AG04449 (cell line): ENCODE data around the gene DHX9.

Source experiments
- CTCF ChIA-PET: fragments of 350-600 bp; formaldehyde crosslinking; extraction: SDS; loops from one replicate; lab custom pipeline; 2021; ENCODE audit warnings: antibody characterized with exemption; lab: Yijun Ruan, JAX
- POLR2A ChIA-PET: fragments of 400-600, 350-600 bp; formaldehyde crosslinking; extraction: SDS; loops from one replicate; lab custom pipeline; 2020; ENCODE audit warnings: antibody characterized with exemption, inconsistent platforms; lab: Yijun Ruan, JAX
- DNase-seq: peaks from one replicate; pipeline ENCODE4 v3.0.0-alpha.2; 2010; ENCODE audit warnings: low read depth, low spot score
- H3K4me3 ChIP-seq: 2 replicates; pipeline ENCODE4 v1.5.1; 2011; ENCODE audit warnings: low read depth, mild to moderate bottlenecking, control low read depth, low read length
- TF ChIP-seq, protein P1 (sequence below): IDR thresholded peaks from one replicate; pipeline ENCODE4 v1.5.1; 2011; ENCODE audit warnings: mild to moderate bottlenecking, moderate library complexity, low read length, control low read depth, inconsistent platforms; ENCODE audit not compliant: insufficient read depth; ENCODE audit errors: missing control alignments

The DHX9 gene

DNA sequence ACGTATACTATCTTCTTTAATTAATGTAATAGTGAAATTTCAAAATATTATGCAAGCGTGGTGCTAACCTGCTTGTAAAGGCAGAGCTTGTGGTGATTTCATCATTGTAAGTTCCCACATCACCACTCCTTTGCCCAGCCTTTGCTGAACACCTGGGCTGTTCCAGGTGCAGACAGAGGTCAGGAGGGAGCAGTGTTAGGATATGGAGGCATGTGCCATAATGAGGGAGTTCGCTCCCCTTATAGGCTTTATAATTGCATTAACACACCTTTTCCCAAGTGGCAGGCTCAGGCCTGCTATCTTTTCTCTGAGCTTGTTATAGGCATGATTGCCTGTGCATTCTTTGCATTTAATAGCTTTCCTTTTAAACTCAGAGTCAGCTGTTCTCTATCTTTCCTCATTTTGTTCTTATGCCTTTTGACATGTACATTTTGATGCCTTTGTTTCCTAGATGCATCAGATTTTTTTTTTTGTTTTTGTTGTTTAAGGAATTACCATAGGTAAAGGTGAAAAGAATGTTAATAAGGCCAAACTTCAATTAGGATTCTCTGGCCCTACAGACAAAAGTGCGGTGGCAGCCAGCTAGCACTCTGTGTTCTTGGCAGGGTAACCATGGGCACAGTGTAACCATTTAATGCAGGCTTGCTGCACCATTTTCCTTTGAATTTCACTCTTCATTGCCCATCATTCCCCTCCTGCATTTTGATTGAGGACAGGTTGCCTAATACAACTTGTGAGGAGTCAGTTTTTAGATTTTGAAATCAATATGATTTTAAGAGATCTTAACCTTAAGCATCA, 36.9 kb upstream of the DHX9 start:
- no peak for DNase-seq
- no peak overlapping the region for H3K4me3 ChIP-seq
- TF ChIP-seq, protein P1, sequence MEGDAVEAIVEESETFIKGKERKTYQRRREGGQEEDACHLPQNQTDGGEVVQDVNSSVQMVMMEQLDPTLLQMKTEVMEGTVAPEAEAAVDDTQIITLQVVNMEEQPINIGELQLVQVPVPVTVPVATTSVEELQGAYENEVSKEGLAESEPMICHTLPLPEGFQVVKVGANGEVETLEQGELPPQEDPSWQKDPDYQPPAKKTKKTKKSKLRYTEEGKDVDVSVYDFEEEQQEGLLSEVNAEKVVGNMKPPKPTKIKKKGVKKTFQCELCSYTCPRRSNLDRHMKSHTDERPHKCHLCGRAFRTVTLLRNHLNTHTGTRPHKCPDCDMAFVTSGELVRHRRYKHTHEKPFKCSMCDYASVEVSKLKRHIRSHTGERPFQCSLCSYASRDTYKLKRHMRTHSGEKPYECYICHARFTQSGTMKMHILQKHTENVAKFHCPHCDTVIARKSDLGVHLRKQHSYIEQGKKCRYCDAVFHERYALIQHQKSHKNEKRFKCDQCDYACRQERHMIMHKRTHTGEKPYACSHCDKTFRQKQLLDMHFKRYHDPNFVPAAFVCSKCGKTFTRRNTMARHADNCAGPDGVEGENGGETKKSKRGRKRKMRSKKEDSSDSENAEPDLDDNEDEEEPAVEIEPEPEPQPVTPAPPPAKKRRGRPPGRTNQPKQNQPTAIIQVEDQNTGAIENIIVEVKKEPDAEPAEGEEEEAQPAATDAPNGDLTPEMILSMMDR, result no peak
- ChIA-PET POLR2A (no interaction called here), CTCF (interaction anchor here (1.0 to 1.5 kb wide), 2 partner anchors 14 to 16 kb away, joined by 4 read pairs; no protein-coding TSS in a partner anchor)

DNA sequence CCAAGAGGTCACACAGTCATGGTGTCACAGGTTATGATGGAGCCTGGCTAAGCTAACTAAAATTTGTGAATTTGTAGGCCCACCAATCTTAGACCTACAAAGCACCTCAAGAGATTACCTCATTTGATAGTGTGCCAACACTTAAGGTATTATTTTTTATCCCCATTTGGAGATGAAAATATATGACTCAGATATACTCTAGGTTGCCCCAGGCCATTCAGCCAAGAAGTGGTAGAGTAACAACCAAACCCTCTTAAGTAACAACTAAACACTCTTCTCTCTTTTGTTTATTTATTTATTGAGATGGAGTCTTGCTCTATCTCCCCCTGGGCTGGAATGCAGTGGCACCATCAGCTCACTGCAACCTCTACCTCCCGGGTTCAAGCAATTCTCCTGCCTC, 35.3 kb upstream of the DHX9 start:
- no peak overlapping the region for H3K4me3 ChIP-seq
- ChIA-PET CTCF (no interaction called here), POLR2A (no interaction called here)
- DNase-seq, result no peak
- TF ChIP-seq, protein P1, result no peak

DNA sequence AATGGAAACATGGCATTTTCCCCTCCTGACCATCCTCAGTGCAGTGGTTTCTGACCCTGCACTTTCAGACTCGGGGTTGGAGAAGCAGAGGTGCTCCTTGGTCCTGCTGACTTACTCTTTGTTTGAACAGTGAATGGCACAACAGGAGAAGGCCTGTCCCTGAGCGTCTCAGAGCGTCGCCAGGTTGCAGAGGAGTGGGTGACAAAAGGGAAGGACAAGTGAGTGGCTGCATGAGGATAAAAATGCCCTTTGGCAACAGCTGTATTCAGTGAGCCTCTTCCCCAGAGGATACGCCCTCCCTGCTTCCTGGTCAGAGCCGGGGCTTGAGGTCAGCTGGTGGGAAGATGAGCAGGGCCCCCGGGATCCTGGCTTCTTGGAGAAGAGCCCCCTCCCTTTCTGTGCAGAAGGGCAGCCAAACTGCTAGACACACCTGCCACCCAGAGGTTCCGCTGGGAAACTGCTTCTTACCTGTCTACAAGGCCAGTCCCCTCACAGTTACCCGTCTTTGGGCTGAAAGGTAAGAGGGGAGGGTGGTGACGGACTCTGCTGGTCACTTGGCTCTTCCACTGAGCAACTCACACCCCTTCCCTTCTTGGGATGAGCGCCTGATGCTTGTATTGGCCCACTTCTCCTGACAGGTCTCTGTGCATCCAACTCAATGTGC, 33.0 kb upstream of the DHX9 start:
- no peak overlapping the region for H3K4me3 ChIP-seq
- ChIA-PET POLR2A (no interaction called here), CTCF (no interaction called here)
- TF ChIP-seq, protein P1, result no peak
- DNase-seq, result no peak

DNA sequence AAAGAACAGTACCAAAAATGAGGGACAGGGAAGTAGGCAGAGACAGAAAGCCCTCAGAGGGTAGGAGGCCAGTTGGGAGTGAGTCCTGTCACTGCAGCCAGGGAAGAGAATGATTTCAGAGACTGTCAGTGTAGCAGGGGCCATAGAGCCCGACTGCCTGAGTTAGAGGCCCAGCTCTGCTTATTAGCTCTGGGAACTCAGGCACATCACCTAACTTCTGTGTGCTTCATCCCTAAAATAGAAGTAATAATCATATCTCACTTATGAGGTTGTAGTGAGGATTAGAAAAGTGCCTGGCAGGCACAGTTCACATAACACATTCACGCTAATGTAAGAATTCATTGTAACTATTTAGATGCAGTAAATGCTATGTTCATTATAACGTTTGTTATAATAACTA, 31.2 kb upstream of the DHX9 start:
- TF ChIP-seq, protein P1, result no peak
- no peak for DNase-seq
- ChIA-PET CTCF (interaction anchor here (1.1 kb wide), 1 partner anchor 19 kb away, joined by 3 read pairs; no protein-coding TSS in a partner anchor), POLR2A (no interaction called here)
- no peak overlapping the region for H3K4me3 ChIP-seq

DNA sequence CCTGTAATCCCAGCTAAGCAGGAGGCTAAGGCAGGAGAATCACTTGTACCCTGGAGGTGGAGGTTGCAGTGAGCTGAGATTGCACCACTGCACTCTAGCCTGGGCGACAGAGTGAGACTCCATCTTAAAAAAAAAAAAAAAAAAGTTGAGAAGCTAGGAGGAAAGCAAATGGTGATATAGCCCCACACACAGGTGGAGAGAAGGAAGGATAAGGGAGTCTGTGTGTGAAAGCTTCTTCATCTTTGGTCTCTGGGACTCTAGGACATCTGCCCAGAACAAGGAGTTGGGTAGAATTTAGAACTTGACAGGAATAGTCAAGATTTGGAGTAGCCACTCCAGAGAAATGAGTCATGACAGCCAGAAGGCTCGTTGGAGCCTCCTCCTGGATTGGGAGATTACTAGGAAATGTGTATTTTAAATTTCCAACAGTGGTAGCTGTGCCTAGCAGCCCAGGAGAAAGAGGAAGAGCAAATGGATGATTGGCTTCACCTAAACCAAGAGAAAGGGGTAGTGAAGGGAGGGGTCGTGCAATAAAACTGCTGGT, 29.7 kb upstream of the DHX9 start:
- no peak overlapping the region for H3K4me3 ChIP-seq
- POLR2A ChIA-PET, result no interaction called here
- CTCF ChIA-PET, result interaction anchor here (0.6 to 1.0 kb wide), 2 partner anchors 9 to 214 kb away, joined by 3 read pairs; no protein-coding TSS in a partner anchor
- TF ChIP-seq, protein P1, result no peak
- no peak for DNase-seq
